Mesodermal cell (in vitro differentiated cells): ENCODE data around the gene NSMCE1.
"Not testable (repeated sequence)": the region's sequence is repeated elsewhere in the genome, so short reads cannot be mapped to it uniquely, and the experiment has no call there.

Experiments
- H3K27ac ChIP-seq: 2 replicates; pipeline ENCODE4 v1.7.0; 2013; ENCODE audit warnings: mild to moderate bottlenecking, low read depth, low read length, moderate library complexity; ENCODE audit not compliant: severe bottlenecking
- H3K36me3 ChIP-seq: 2 replicates; pipeline ENCODE4 v1.7.1; 2013; ENCODE audit warnings: mild to moderate bottlenecking, low read length, moderate library complexity; ENCODE audit not compliant: control insufficient read depth, insufficient read depth
- H3K4me1 ChIP-seq: one replicate; pipeline ENCODE4 v1.7.1; 2013; ENCODE audit warnings: mild to moderate bottlenecking, low read length; ENCODE audit not compliant: insufficient read depth, control insufficient read depth, poor library complexity, severe bottlenecking
- H3K4me3 ChIP-seq: 2 replicates; pipeline ENCODE4 v1.7.0; 2013; ENCODE audit warnings: low read length, control low read depth, mild to moderate bottlenecking; ENCODE audit not compliant: insufficient read depth, poor library complexity, severe bottlenecking; ENCODE audit errors: extremely low read depth
- H3K9me3 ChIP-seq: 2 replicates; pipeline ENCODE4 v1.7.1; 2013; ENCODE audit warnings: mild to moderate bottlenecking, low read length, moderate library complexity; ENCODE audit not compliant: control insufficient read depth
- WGBS, 2 experiments: methylation state at CpG; one replicate each; pipeline ENCODE4 v1.1.5; 2013; ENCODE audit warnings: missing lambda C conversion rate in 2 of 2; ENCODE audit not compliant: insufficient coverage in 2 of 2; 5-methylcytosine and 5-hydroxymethylcytosine counted together

Gene NSMCE1

DNA sequence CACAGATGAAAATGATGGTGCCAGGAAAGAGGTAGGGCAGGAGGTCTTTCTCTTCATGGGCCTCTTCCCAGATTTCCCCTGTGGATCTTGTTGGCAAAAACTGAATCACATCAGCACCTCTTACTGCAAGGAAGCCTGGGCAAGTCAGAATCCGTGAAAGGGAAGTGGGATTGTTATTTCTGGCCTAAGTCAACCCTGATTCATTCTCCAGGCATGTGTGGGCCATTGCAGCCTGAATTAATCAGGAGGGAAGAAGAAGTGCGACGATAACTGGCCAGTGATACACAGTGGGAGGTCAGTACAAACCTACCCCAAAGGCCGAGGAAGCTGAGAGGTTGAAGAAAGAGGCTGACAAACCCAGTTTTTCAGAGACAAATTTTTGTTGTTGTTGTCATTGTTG is 17.9 kb upstream of the NSMCE1 start:
- 64 to 79% methylated on average over 2 to 3 of the region's 4 CpGs for WGBS, 2 experiments

DNA sequence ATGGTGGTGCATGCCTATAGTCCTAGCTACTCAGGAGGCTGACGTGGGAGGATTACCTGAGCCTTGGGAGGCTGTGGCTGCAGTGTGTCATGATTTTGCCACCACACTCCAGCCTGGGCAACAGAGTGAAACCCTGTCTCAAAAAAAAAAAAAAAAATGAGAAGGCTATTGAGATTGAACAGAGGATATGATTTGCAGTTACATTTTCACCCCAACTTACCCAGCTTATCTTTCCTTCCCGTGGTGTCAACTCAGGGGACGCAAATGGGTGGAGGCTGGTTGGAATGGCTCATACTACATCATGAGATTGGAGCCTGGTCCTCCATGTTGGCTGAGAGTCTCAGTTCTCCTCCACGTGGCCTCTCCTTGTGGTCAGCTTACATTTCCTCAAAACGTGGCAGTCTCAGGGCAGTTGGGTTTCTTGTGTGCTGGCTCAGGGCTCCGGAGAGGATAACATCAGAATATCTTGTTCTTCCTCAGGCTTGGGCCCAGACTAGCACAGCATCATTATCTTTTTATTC is 17.2 kb upstream of the NSMCE1 start:
- Histone ChIP-seq H3K27ac (no peak overlapping the region), H3K4me1 (peaks cover 5% of the 10 kb centered on the region), H3K36me3 (no peaks in the 10 kb centered on the region), H3K4me3 (no peak overlapping the region), H3K9me3 (peaks cover 6% of the 10 kb centered on the region)
- 92 to 96% methylated on average over 3 to 4 of the region's 6 CpGs for WGBS, 2 experiments

More for the DNA sequence above, 17.9 kb upstream of the NSMCE1 start:
- Histone ChIP-seq H3K4me1 (peaks cover 5% of the 10 kb centered on the region), H3K4me3 (no peak overlapping the region), H3K27ac (peak overlapping the region; percentile 67), H3K9me3 (peaks cover 6% of the 10 kb centered on the region), H3K36me3 (no peaks in the 10 kb centered on the region)

DNA sequence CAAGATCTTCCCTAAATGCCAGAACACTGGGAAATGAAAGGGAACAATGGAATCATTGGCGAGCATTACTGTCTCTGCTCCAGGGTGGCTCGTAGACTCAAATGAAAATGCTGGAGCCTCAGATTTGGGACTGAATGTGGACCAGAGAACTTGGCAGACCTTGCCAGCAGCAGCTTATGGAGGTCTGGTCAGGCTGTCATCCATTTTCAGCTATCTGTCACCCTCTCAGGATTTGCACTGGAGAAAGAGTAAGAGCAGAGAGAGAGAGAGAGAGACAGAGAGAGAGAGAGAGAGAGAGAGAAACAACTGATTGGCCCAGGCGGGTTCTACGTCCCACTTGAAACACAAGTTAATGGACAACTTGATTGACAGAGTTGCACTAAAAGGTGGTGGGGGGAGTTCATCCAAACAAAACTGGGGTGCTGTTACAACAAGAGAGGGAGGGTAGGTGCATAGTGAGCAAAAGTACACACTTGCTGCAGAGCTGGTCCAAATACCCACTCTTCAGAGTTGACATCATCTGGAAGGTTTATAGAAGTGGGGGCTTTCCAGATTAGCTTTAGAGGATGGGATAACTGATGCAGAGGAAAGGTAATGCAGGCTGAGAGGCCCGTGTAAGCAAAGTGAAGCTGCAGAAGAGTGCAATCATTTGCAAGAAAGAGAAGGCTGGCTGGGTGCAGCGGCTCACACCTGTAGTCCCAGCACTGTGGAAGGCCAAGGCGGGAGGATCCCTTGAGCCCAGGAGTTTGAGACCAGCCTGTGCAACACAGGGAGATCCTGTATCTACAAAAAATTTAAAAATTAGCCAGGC is 16.5 kb upstream of the NSMCE1 start:
- no peak overlapping the region for H3K27ac ChIP-seq

DNA sequence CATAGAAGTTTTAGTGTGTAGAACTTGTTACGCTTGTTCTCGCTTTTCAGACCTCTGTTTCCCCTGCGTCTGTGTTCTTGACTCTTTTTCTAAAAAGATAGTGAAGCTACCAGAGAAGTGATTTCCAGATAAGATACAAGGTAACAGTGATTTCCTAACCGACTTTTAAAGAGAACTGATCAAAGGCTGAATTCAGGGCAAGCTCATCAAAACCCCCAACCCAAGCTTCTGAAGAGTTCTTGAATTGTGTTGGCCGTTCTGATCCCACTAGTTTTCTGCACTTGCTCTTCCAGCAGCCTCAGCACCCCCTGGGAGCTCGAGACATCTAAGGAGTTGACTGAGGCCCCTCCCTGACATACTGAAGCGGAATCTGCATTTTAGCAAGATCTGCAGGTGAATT is 12.7 kb upstream of the NSMCE1 start:
- Histone ChIP-seq H3K4me3 (no peak overlapping the region), H3K9me3 (peaks cover 3% of the 10 kb centered on the region), H3K27ac (no peak overlapping the region), H3K4me1 (peaks cover 5% of the 10 kb centered on the region), H3K36me3 (no peaks in the 10 kb centered on the region)
- 70 to 78% methylated on average over 4 to 5 of the region's 7 CpGs for whole genome bisulfite sequencing, 2 experiments

More for the DNA sequence above, 16.5 kb upstream of the NSMCE1 start:
- Histone ChIP-seq H3K9me3 (peaks cover 6% of the 10 kb centered on the region), H3K4me1 (peaks cover 5% of the 10 kb centered on the region), H3K4me3 (no peak overlapping the region), H3K36me3 (no peaks in the 10 kb centered on the region)
- 90 to 92% methylated on average over 7 of the region's 7 CpGs for WGBS, 2 experiments

DNA sequence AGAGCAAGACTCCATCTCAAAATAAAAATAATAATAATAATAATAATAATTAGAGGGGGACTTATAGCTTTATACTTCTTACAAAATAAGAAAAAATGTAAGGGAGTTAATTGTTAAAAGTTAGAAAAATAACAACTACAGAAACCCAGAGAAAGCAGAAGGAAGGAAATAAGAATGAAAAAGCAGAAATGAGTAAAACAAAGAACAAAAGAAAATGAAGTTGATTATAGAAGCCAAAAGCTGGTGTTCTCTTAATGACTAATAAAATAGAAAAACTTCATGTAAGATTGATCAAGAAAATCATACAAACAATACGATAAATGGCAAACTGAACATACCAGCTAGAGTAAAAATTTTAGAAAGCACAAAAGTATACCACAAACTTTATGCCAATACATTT is 6.8 kb upstream of the NSMCE1 start:
- Histone ChIP-seq H3K4me1 (peaks cover 6% of the 10 kb centered on the region), H3K27ac (no peak overlapping the region), H3K4me3 (no peak overlapping the region), H3K9me3 (no peaks in the 10 kb centered on the region), H3K36me3 (no peaks in the 10 kb centered on the region)
- no CpG with 5 or more reads among the region's 1 CpG for WGBS, 2 experiments

DNA sequence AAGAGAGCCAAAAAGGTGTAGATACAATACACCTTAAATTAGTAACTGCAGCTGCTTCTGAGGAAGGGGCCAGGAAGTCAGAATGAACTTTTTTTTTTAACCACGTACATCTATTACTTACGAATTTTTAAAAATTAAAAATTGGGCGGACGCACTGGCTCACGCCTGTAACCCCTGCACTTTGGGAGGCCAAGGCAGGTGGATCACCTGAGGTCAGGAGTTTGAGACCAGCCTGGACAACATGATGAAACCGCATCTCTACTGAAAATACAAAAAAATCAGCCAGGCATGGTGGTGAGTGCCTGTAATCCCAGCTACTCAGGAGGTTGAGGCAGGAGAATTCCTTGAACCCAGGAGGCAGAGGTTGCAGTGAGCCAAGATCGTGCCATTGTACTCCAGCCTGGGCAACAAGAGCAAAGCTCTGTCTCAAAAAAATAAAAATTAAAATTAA is 5.9 kb upstream of the NSMCE1 start:
- H3K4me1 ChIP-seq, H3K9me3 ChIP-seq, H3K36me3 ChIP-seq, H3K4me3 ChIP-seq, H3K27ac ChIP-seq: not testable (repeated sequence)
- WGBS, 2 experiments, result 87 to 93% methylated on average over 4 of the region's 7 CpGs

DNA sequence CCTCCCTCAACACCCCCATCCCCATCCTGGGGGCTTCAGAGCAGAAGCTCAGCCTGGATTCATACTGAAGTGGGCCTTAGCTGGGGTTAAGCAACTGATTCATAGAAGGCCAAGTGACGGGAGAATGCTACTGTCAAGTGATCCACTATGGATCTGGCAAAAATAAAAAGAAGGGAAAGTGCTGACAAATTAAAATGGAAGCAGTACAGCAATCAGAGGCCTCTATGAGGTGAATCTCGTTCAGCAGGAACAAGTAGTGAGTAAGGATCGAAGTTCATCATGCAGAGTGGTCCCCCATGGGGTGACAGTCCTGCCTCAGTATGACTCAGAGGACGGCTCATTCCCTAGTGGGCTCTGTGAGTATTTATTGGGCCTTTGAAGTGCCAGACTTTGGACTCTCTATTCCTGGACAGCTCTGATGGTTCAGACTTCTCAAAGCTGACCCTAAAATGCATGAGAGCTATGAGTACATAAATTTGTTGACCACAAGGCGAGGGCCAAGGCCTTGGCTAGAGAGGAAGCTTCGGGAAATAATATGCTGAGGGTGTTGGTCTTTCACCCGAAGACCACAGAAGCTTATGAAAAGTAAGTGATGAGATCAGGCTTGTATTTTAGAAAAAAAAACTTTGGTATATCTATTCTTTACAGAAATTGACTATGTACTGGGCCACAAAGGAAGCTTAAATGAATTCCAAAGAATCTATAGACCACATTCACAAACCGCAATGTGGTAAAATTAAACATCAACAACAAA is 5.3 kb upstream of the NSMCE1 start:
- Histone ChIP-seq H3K9me3 (no peaks in the 10 kb centered on the region), H3K27ac (no peak overlapping the region), H3K36me3 (no peaks in the 10 kb centered on the region), H3K4me3 (no peak overlapping the region), H3K4me1 (peaks cover 6% of the 10 kb centered on the region)
- 80 to 89% methylated on average over 5 to 6 of the region's 8 CpGs for WGBS, 2 experiments

DNA sequence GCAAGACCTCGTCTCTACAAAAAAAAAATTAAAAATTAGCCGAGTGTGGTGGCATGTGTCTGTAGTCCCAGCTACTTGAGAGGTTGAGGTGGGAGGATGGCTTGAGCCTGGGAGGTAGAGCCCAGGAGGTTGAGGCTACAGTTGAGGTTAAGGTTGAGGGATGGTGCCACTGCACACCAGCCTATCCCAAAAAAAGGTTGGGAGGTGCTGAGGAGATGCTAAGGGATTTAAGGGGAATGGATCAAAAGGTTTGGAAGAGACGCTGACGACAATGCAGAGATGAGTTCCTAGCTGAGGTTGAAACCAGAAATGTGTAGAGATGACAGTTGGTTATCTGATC is 4.7 kb upstream of the NSMCE1 start:
- H3K36me3 ChIP-seq, result no peaks in the 10 kb centered on the region
- no peak overlapping the region for H3K4me3 ChIP-seq
- H3K4me1 ChIP-seq, result peaks cover 6% of the 10 kb centered on the region
- no peaks in the 10 kb centered on the region for H3K9me3 ChIP-seq
- H3K27ac ChIP-seq, result no peak overlapping the region
- WGBS, 2 experiments, result 100% methylated on average over 2 of the region's 4 CpGs

DNA sequence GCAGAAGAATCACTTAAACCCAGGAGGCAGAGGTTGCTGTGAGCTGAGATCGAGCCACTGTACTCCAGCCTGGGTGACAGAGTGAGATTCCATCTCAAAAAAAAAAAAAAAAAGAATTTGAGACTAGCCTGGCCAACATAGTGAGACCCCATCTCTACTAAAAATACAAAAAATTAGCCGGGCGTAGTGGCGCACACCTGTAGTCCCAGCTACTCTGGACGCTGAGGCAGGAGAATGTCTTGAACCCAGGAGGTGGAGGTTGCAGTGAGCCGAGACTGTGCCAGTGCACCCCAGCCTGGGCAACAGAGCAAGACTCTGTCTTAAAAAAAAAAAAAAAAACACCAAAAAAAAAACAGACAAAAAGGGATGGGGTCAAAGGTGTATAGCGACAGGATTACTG is 4.1 kb upstream of the NSMCE1 start:
- WGBS, 2 experiments, result 88 to 100% methylated on average over 1 to 2 of the region's 7 CpGs
- H3K9me3 ChIP-seq, H3K4me1 ChIP-seq, H3K27ac ChIP-seq, H3K4me3 ChIP-seq, H3K36me3 ChIP-seq: not testable (repeated sequence)

DNA sequence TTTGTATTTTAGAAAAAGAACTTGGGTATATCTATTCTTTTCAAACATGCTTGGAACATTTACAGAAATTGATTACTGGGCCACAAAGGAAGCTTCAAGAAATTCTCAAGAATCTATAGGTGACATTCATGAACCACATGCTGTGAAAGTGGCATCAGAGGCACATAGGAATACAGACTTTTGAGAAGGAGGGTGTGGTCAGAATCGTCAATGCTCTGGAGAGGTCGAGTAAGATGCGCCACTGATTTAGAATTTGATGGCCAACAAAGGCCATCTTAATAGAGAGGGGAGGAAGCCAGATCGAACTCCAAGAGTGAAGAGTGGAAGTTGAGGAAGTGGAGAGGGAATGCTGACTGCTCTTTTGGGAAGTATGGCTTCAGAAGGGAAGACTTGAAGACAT is 3.5 kb upstream of the NSMCE1 start:
- Histone ChIP-seq H3K4me1 (peaks cover 6% of the 10 kb centered on the region), H3K9me3 (no peaks in the 10 kb centered on the region), H3K36me3 (no peaks in the 10 kb centered on the region), H3K27ac (no peak overlapping the region), H3K4me3 (no peak overlapping the region)
- 81 to 85% methylated on average over 4 of the region's 4 CpGs for WGBS, 2 experiments

DNA sequence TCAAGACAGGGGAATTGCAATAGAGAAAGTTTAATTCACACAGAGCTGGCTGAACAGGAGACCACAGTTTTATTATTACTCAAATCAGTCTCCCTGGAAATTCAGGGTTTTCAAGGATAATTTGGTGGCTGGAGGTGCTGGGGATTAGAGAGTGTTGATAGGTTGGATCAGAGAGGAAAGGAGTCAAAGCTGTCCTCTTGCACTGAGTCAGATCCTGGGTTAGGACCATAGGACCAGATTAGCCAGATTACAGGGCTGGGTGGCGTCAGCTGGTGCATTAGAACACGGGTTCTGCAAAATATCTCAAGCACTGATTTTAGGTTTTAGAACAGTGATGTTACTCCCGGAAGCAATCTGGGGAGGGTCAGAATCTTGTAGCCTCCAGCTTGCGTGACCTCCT is 1.8 kb upstream of the NSMCE1 start:
- Histone ChIP-seq H3K27ac (no peak overlapping the region), H3K9me3 (no peaks in the 10 kb centered on the region), H3K4me1 (peaks cover 6% of the 10 kb centered on the region), H3K36me3 (no peaks in the 10 kb centered on the region), H3K4me3 (no peak overlapping the region)
- 88 to 97% methylated on average over 3 of the region's 4 CpGs for WGBS, 2 experiments
